Kidney (tissue), 14 donors: Measurements from ENCODE around the gene NTNG1. TPM values are rescaled to one million over a fixed set of nuclear protein-coding genes. Genes with fewer than 3 reads are reported as not detected.
"Not testable (repeated sequence)": the region's sequence is repeated elsewhere in the genome, so short reads cannot be mapped to it uniquely, and the experiment has no call there.

ENCODE experiments used
- DNase-seq, 5 donors: peaks; one replicate each; pipeline ENCODE4 v3.0.0-alpha.2; 2013 to 2020
- FAIRE-seq: peaks from 2 replicates; lab custom pipeline; 2012; peaks lifted over from hg19 to GRCh38; lab: Jason Lieb, UNC
- H3K27ac ChIP-seq, 2 donors: one replicate each; pipeline ENCODE4 v1.7.0; 2013; ENCODE audit warnings: low read depth in 2 of 2, low read length in 2 of 2, inconsistent platforms in 1 of 2
- H3K27me3 ChIP-seq: one replicate; pipeline ENCODE4 v1.7.1; 2013; ENCODE audit warnings: low read length, inconsistent platforms; ENCODE audit not compliant: control insufficient read depth, insufficient read depth
- H3K36me3 ChIP-seq, 3 donors: one replicate each; pipeline versions ENCODE4 v1.7.0 to v1.7.1; 2013; ENCODE audit warnings: low read length in 3 of 3, control low read depth in 1 of 3, inconsistent platforms in 1 of 3; ENCODE audit not compliant: insufficient read depth in 3 of 3, control insufficient read depth in 2 of 3
- H3K4me1 ChIP-seq, 3 donors: one replicate each; pipeline versions ENCODE4 v1.7.0 to v1.7.1; 2013; ENCODE audit warnings: low read length in 3 of 3, inconsistent platforms in 1 of 3, low read depth in 1 of 3; ENCODE audit not compliant: control insufficient read depth in 2 of 3, insufficient read depth in 2 of 3
- H3K4me3 ChIP-seq, 3 donors: one replicate each; pipeline versions ENCODE4 v1.7.0 to v1.8.1; 2013; ENCODE audit warnings: low read length in 3 of 3, control low read depth in 1 of 3, inconsistent platforms in 1 of 3
- H3K9ac ChIP-seq, 3 donors: one replicate each; pipeline versions ENCODE4 v1.7.0 to v1.7.1; 2013; ENCODE audit warnings: low read length in 3 of 3, control low read depth in 1 of 3, inconsistent platforms in 1 of 3
- H3K9me3 ChIP-seq, 3 donors: one replicate each; pipeline versions ENCODE4 v1.7.0 to v1.7.1; 2013; ENCODE audit warnings: low read length in 3 of 3, control low read depth in 1 of 3, inconsistent platforms in 1 of 3; ENCODE audit not compliant: control insufficient read depth in 2 of 3, insufficient read depth in 1 of 3
- intact Hi-C: fragments of 100-400 bp; cut with DNase I; formaldehyde crosslinking; loops from one replicate; pipeline ENCODE4 v1.11.1; 2022
- polyA plus RNA-seq: library from polyadenylated mRNA; stranded (reverse); fragments of 350-450 nt; fragmentation: Illumina TruSeq; extraction: RNeasy Lipid Tissue Mini Kit (QIAGEN cat#74804); gene quantifications from one replicate; pipeline ENCODE4 v1.2.3, GENCODE V29; 2014; ENCODE audit warnings: low read depth, low replicate concordance; ENCODE audit not compliant: insufficient read depth
- total RNA-seq: library from RNA; stranded (reverse); fragmentation: NEBNext Ultra II Directional; extraction: Animal tissue kit (Norgen Biotek cat#: 25700); gene quantifications from one replicate; pipeline ENCODE4 v1.2.1, GENCODE V29; 2021
- TF ChIP-seq, protein P1 (sequence below): IDR thresholded peaks from 3 replicates; pipeline ENCODE4 v1.5.1; 2012; ENCODE audit warnings: mild to moderate bottlenecking, moderate library complexity, borderline replicate concordance; ENCODE audit not compliant: insufficient read depth; ENCODE audit errors: extremely low read depth
- donor health status: control.
- donor health status: control.
- donor health status: control.
- donor health status: control.
- donor health status: control.
- donor health status: DM: yes; HTN: yes; CAD: no.
- donor health status: Normal renal cell carcinoma (clear cell type).

The NTNG1 gene
- total and polyA plus RNA-seq, 2 donors from 2014 or later = 2.8 to 7.7 TPM

- Histone ChIP-seq H3K27me3 (no peaks in the 10 kb centered on the region), H3K9me3 (peaks cover 0 to 2% (median 0%) of the 10 kb centered on the region in 3 donors), H3K4me3 (no peak overlapping the region), H3K27ac (no peak overlapping the region), H3K4me1 (no peaks in the 10 kb centered on the region), H3K9ac (no peak overlapping the region), H3K36me3 (no peaks in the 10 kb centered on the region)
- DNase-seq = no peak
- no peak for FAIRE-seq
- intact Hi-C loops = no loop called here
- TF ChIP-seq, protein P1, sequence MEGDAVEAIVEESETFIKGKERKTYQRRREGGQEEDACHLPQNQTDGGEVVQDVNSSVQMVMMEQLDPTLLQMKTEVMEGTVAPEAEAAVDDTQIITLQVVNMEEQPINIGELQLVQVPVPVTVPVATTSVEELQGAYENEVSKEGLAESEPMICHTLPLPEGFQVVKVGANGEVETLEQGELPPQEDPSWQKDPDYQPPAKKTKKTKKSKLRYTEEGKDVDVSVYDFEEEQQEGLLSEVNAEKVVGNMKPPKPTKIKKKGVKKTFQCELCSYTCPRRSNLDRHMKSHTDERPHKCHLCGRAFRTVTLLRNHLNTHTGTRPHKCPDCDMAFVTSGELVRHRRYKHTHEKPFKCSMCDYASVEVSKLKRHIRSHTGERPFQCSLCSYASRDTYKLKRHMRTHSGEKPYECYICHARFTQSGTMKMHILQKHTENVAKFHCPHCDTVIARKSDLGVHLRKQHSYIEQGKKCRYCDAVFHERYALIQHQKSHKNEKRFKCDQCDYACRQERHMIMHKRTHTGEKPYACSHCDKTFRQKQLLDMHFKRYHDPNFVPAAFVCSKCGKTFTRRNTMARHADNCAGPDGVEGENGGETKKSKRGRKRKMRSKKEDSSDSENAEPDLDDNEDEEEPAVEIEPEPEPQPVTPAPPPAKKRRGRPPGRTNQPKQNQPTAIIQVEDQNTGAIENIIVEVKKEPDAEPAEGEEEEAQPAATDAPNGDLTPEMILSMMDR = no peak
Observed at GRCh38 chr1:107232426-107232825, 91.6 kb downstream of the NTNG1 start.

DNA sequence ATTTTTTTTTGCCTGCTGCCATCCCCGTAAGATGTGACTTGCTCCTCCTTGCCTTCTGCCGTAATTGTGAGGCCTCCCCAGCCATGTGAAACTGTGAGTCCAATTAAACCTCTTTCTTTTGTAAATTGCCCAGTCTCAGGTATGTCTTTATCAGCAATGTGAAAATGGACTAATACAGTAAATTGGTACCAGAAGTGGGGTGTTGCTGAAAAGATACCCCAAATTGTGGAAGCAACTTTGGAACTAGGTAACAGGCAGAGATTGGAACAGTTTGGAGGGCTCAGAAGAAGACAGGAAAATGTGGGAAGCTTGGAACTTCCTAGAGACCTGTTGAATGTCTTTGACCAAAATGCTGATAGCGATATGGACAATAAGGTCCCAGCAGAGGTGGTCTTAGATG, 95.9 kb downstream of the NTNG1 start:
- H3K4me3 ChIP-seq, H3K9me3 ChIP-seq, H3K27me3 ChIP-seq, DNase-seq, intact Hi-C loops, H3K9ac ChIP-seq, H3K27ac ChIP-seq, FAIRE-seq, H3K36me3 ChIP-seq, H3K4me1 ChIP-seq: not testable (repeated sequence)

DNA sequence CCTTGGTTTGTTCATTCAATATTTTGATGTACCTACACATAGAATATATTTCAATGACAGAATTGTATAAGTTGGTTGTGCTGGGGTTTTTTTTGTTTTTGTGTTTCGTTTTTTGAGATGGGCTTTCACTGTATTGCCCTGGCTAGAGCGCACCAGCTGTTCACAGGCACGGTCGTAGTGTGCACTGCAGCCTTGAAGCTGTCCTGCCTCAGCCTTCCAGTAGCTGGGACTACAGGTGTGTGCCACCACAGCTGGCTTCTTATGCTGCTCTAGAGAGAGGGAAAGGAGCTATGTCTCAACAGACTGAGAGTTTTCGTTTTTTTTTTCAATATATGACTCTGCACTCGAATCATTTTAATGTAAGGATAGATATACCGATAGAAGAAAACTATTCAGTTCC, 102.6 kb downstream of the NTNG1 start:
- H3K9ac ChIP-seq = no peak overlapping the region
- TF ChIP-seq, protein P1 = no peak
- H3K36me3 ChIP-seq = no peaks in the 10 kb centered on the region
- no peaks in the 10 kb centered on the region for H3K9me3 ChIP-seq
- H3K4me3 ChIP-seq = no peak overlapping the region
- no peak overlapping the region for H3K27ac ChIP-seq
- intact Hi-C loops = no loop called here
- FAIRE-seq = no peak
- DNase-seq = no peak
- no peaks in the 10 kb centered on the region for H3K27me3 ChIP-seq
- H3K4me1 ChIP-seq = no peaks in the 10 kb centered on the region

DNA sequence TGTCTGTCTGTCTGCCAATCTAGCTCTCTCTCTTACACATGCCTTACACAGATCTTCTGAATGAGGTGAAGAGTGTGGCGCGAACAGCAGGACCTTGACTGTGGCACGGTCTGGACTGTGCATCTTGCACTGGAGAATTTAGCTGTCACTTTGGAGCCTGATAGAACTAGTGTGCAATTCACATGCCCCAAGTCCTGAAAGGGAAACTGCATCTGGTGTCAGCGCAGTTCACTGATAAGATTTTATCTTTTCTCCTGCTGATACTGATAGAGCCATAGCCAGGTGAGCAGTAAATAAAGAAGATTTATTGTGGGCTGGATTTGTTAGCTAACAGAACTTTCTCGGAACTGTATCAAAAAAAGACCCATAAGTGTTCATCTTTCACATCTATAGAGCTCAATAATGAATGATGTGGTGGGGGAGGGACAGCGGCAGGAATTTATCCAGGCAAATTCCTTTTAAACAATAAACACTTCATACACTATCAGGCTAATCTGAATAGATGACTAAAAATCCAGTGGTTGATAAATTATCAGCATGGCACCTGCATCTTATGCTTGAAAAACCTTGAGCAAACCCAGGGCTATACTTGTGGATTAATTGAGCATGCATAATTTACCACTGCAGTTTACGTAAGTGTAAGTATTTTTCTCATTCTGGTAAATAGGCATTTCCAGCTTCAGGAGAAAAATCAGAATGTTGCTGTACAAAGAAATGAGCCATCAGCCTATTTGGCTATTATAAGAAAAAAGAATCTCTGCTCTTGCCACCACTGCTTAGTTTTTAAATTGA, 104.1 kb downstream of the NTNG1 start:
- Histone ChIP-seq H3K4me3 (no peak overlapping the region), H3K9me3 (no peaks in the 10 kb centered on the region), H3K4me1 (no peaks in the 10 kb centered on the region), H3K27me3 (no peaks in the 10 kb centered on the region), H3K36me3 (no peaks in the 10 kb centered on the region), H3K27ac (no peak overlapping the region), H3K9ac (no peak overlapping the region)
- TF ChIP-seq, protein P1 = no peak
- intact Hi-C loops = no loop called here
- FAIRE-seq (no peak), DNase-seq (peak in 2 of 5 donors; percentile 28 to 33)
